H1 (cell line): ENCODE data around the gene MGAT2. TPM values are rescaled to one million over a fixed set of nuclear protein-coding genes. Genes with fewer than 3 reads are reported as not detected.
A peak's percentile ranks its signal among the peaks of the same experiment; 100 is the strongest.

Source experiments
- CTCF ChIA-PET: fragments of 300-600 bp; sonication (Branson Sonifier 250); formaldehyde crosslinking; loops from one replicate; lab custom pipeline; 2021; ENCODE audit not compliant: partially characterized antibody; lab: Charles Lee
- POLR2A ChIA-PET: fragments of 300-600 bp; sonication (Branson Sonifier 250); formaldehyde crosslinking; loops from one replicate; lab custom pipeline; 2021; ENCODE audit warnings: inconsistent platforms; ENCODE audit not compliant: partially characterized antibody; lab: Charles Lee
- DNase-seq, 2 experiments: peaks; one replicate each; pipeline versions ENCODE4 v3.0.0 to v3.0.0-alpha.2; 2010 to 2022; ENCODE audit warnings: low spot score in 2 of 2, low read depth in 1 of 2, mixed read lengths in 1 of 2
- FAIRE-seq: peaks from 2 replicates; lab custom pipeline; 2011; peaks lifted over from hg19 to GRCh38; lab: Jason Lieb, UNC
- H2AFZ ChIP-seq: 2 replicates; pipeline ENCODE4 v1.8.1; 2012; ENCODE audit warnings: low read length, inconsistent platforms
- H2AK5ac ChIP-seq: 2 replicates; pipeline ENCODE4 v1.6.1; 2013; ENCODE audit warnings: low read depth, low read length
- H2BK120ac ChIP-seq: replicated peaks from 2 replicates; pipeline ENCODE3; 2013; ENCODE audit warnings: low read depth, low read length, inconsistent platforms
- H2BK12ac ChIP-seq: 2 replicates; pipeline ENCODE4 v1.6.1; 2013; ENCODE audit warnings: low read depth, low read length
- H2BK15ac ChIP-seq: 2 replicates; pipeline ENCODE4 v1.6.1; 2013; ENCODE audit warnings: low read length
- H2BK20ac ChIP-seq: 2 replicates; pipeline ENCODE4 v1.6.1; 2013; ENCODE audit warnings: low read length
- H2BK5ac ChIP-seq: 2 replicates; pipeline ENCODE4 v1.6.1; 2013; ENCODE audit warnings: low read depth, low read length
- H3K14ac ChIP-seq: 2 replicates; pipeline ENCODE4 v1.6.1; 2013; ENCODE audit warnings: inconsistent platforms; ENCODE audit not compliant: insufficient read length
- H3K18ac ChIP-seq: 2 replicates; pipeline ENCODE4 v1.6.1; 2013; ENCODE audit warnings: low read length; ENCODE audit errors: extremely low read depth
- H3K23ac ChIP-seq: 2 replicates; pipeline ENCODE4 v1.6.1; 2013; ENCODE audit warnings: inconsistent platforms; ENCODE audit not compliant: insufficient read length
- H3K23me2 ChIP-seq: 2 replicates; pipeline ENCODE4 v1.6.1; 2013; ENCODE audit warnings: low read depth, low read length
- H3K27ac ChIP-seq: 2 replicates; pipeline ENCODE4 v1.6.1; 2011; ENCODE audit warnings: low read depth, low read length, inconsistent platforms
- H3K27me3 ChIP-seq, 4 experiments: replicated peaks in 1 of 4; 1 replicate in 1 of 4; 2 replicates in 3 of 4; pipeline versions ENCODE4 v1.6.1 to v1.8.1; 2011 to 2013; ENCODE audit warnings: low read length in 3 of 4, mild to moderate bottlenecking in 3 of 4, inconsistent platforms in 2 of 4, mixed read lengths in 2 of 4, moderate library complexity in 1 of 4; ENCODE audit not compliant: control insufficient read depth in 3 of 4, insufficient read depth in 3 of 4; ENCODE audit errors: extremely low read depth in 1 of 4
- H3K36me3 ChIP-seq, 4 experiments: 2 replicates each; pipeline versions ENCODE4 v1.6.1 to v1.8.1; 2011 to 2013; ENCODE audit warnings: mild to moderate bottlenecking in 4 of 4, low read length in 3 of 4, moderate library complexity in 2 of 4, control low read depth in 1 of 4, inconsistent platforms in 1 of 4; ENCODE audit not compliant: insufficient read depth in 4 of 4, control insufficient read depth in 2 of 4
- H3K4ac ChIP-seq: replicated peaks from 2 replicates; pipeline ENCODE3; 2013; ENCODE audit warnings: low read length, low read depth, mixed read lengths, inconsistent platforms; ENCODE audit not compliant: insufficient read length
- H3K4me1 ChIP-seq, 4 experiments: replicated peaks in 1 of 4; 1 replicate in 1 of 4; 2 replicates in 3 of 4; pipeline versions ENCODE4 v1.6.1 to v1.8.1; 2011 to 2013; ENCODE audit warnings: low read length in 3 of 4, inconsistent platforms in 2 of 4, mixed read lengths in 1 of 4; ENCODE audit not compliant: insufficient read depth in 4 of 4, control insufficient read depth in 3 of 4
- H3K4me2 ChIP-seq, 2 experiments: 2 replicates each; pipeline versions ENCODE4 v1.6.1 to v1.8.1; 2011 to 2013; ENCODE audit warnings: low read depth in 2 of 2, low read length in 2 of 2, control low read depth in 1 of 2, inconsistent platforms in 1 of 2, mild to moderate bottlenecking in 1 of 2; ENCODE audit not compliant: insufficient read depth in 1 of 2
- H3K4me3 ChIP-seq, 4 experiments: fragments of 200-600, 300-600 bp in 1 of 4; sonication (generic), shearing (Covaris generic), sonication (Bioruptor Twin) in 1 of 4; 2 replicates each; pipeline versions ENCODE4 v1.5.1 to v1.8.1; 2011 to 2016; ENCODE audit warnings: low read length in 4 of 4, low read depth in 3 of 4, control low read depth in 2 of 4, inconsistent platforms in 2 of 4, mild to moderate bottlenecking in 2 of 4, mixed read lengths in 1 of 4, moderate library complexity in 1 of 4; ENCODE audit not compliant: insufficient read depth in 2 of 4; ENCODE audit errors: extremely low read depth in 1 of 4
- H3K56ac ChIP-seq: replicated peaks from 2 replicates; pipeline ENCODE3; 2013; ENCODE audit warnings: low read depth, mild to moderate bottlenecking, mixed read lengths, low read length, inconsistent platforms; ENCODE audit not compliant: insufficient read length
- H3K79me1 ChIP-seq: 2 replicates; pipeline ENCODE4 v1.6.1; 2013; ENCODE audit warnings: low read depth, low read length, control low read depth
- H3K79me2 ChIP-seq, 2 experiments: 2 replicates each; pipeline versions ENCODE4 v1.6.1 to v1.8.1; 2012 to 2013; ENCODE audit warnings: low read length in 2 of 2, mild to moderate bottlenecking in 2 of 2, inconsistent platforms in 1 of 2; ENCODE audit not compliant: insufficient read depth in 2 of 2, control insufficient read depth in 1 of 2
- H3K9ac ChIP-seq, 4 experiments: replicated peaks in 1 of 4; 1 replicate in 1 of 4; 2 replicates in 3 of 4; pipeline versions ENCODE4 v1.6.1 to v1.8.1; 2011 to 2013; ENCODE audit warnings: low read depth in 3 of 4, low read length in 3 of 4, control low read depth in 2 of 4, mild to moderate bottlenecking in 2 of 4, moderate library complexity in 2 of 4, inconsistent platforms in 1 of 4; ENCODE audit errors: extremely low read depth in 1 of 4
- H3K9me3 ChIP-seq, 2 experiments: 2 replicates each; pipeline versions ENCODE4 v1.6.1 to v1.8.1; 2012 to 2013; ENCODE audit warnings: mild to moderate bottlenecking in 2 of 2, moderate library complexity in 2 of 2, control low read depth in 1 of 2, inconsistent platforms in 1 of 2, low read depth in 1 of 2, low read length in 1 of 2, mixed read lengths in 1 of 2; ENCODE audit not compliant: insufficient read depth in 2 of 2
- H4K20me1 ChIP-seq, 2 experiments: replicated peaks in 1 of 2; 2 replicates each; pipeline versions ENCODE3 to v1.8.1; 2011 to 2013; ENCODE audit warnings: inconsistent platforms in 2 of 2, low read length in 2 of 2, mild to moderate bottlenecking in 1 of 2; ENCODE audit not compliant: insufficient read depth in 2 of 2, control insufficient read depth in 1 of 2
- H4K5ac ChIP-seq: 2 replicates; pipeline ENCODE4 v1.6.1; 2013; ENCODE audit warnings: low read length, low read depth, mixed read lengths, inconsistent platforms; ENCODE audit not compliant: insufficient read length
- H4K8ac ChIP-seq: 2 replicates; pipeline ENCODE4 v1.8.0; 2013; ENCODE audit warnings: mild to moderate bottlenecking, moderate library complexity, low read length, inconsistent platforms; ENCODE audit not compliant: insufficient read depth; ENCODE audit errors: extremely low read depth
- H4K91ac ChIP-seq: replicated peaks from 2 replicates; pipeline ENCODE3; 2013; ENCODE audit warnings: low read length, mixed read lengths, inconsistent platforms; ENCODE audit not compliant: insufficient read length
- POLR2AphosphoS5 ChIP-seq: IDR thresholded peaks from 2 replicates; pipeline ENCODE4 v1.6.1; 2011; ENCODE audit warnings: low read depth, low read length
- SP1 ChIP-seq: IDR thresholded peaks from 2 replicates; pipeline ENCODE4 v1.6.1; 2011; ENCODE audit warnings: low read depth, low read length
- WGBS, 2 experiments: shearing (Covaris generic) in 1 of 2; methylation state at CpG; one replicate each; pipeline versions ENCODE4 v1.1.6 to v1.1.7; 2013 to 2015; ENCODE audit warnings: low lambda C conversion rate in 2 of 2, mixed read lengths in 2 of 2, inconsistent platforms in 1 of 2, low coverage in 1 of 2, missing lambda C conversion rate in 1 of 2; ENCODE audit not compliant: insufficient replicate concordance in 2 of 2, insufficient coverage in 1 of 2, insufficient read length in 1 of 2; ENCODE audit errors: extremely low coverage in 1 of 2, missing lambda C conversion rate in 1 of 2; 5-methylcytosine and 5-hydroxymethylcytosine counted together
- polyA plus RNA-seq, 7 experiments: library from polyadenylated mRNA; depleted of rRNA in 3 of 7; stranded (reverse) in 5 of 7; unstranded in 2 of 7; fragments of >200 nt in 5 of 7; fragments of 200-250 nt in 2 of 7; gene quantifications; 1 replicate in 5 of 7; 2 replicates in 1 of 7; 4 replicates in 1 of 7; pipeline versions ENCODE4 v1.2.1 to v1.2.3, GENCODE V29; 2011 to 2013; ENCODE audit warnings: missing spikeins in 2 of 7, mixed read lengths in 2 of 7
- total RNA-seq: library from RNA; stranded (reverse); fragmentation: NEBNext Ultra II Directional; extraction: Animal tissue kit (Norgen Biotek cat#: 25700); gene quantifications from 2 replicates; pipeline ENCODE4 v1.2.1, GENCODE V29; 2021

MGAT2 gene
- total and polyA plus RNA-seq, 2 of the 8 experiments (the other 6 are each of a cell fraction or from before 2014, with no cell fraction given): 10.6 to 23.7 TPM

GRCh38 chr14:49584058-49584457 is 36.5 kb upstream of the MGAT2 start:
- H2BK120ac ChIP-seq: no peak overlapping the region
- H2BK5ac ChIP-seq: peak overlapping the region; percentile 40; the same call in 1 of the 2 replicates
- H4K91ac ChIP-seq: no peak overlapping the region
- peaks cover 25 to 66% of the 10 kb centered on the region in 2 experiments for H3K79me2 ChIP-seq
- peak overlapping the region; percentile 71; the same call in 1 of the 2 replicates for H3K27ac ChIP-seq
- POLR2A ChIA-PET: interaction anchor here (1.0 to 11.0 kb wide), 16 partner anchors 10 to 227 kb away, joined by 3 to 169 read pairs (median 4); partner anchors contain the start of genes DNAAF2, KLHDC2, LRR1 and MGAT2
- no peaks in the 10 kb centered on the region for H3K9me3 ChIP-seq
- peaks cover 0 to 37% (median 18%) of the 10 kb centered on the region in 4 experiments; a peak in 6 of 8 replicates for H3K36me3 ChIP-seq
- H3K56ac ChIP-seq: peak overlapping the region; percentile 55
- peak overlapping the region; percentile 56 for H3K18ac ChIP-seq
- DNase-seq: no peak
- TF ChIP-seq SP1: no peak
- peak; percentile 71 for TF ChIP-seq POLR2AphosphoS5
- TF ChIP-seq, all 59 proteins: peak for 1
- H3K27me3 ChIP-seq: no peaks in the 10 kb centered on the region
- H3K79me1 ChIP-seq: no peaks in the 10 kb centered on the region
- H3K23ac ChIP-seq: no peak overlapping the region
- H2AFZ ChIP-seq: no peak overlapping the region
- H3K4me2 ChIP-seq: peak overlapping the region; percentile 68 to 78
- peak overlapping the region in 3 of 4 experiments; percentile 1 to 68 (median 43); a peak in 5 of 7 replicates for H3K9ac ChIP-seq
- no peak overlapping the region for H3K14ac ChIP-seq
- peak overlapping the region; percentile 98 to 100 (median 98); a peak in 7 of 8 replicates for H3K4me3 ChIP-seq
- peaks cover 2% of the 10 kb centered on the region for H3K23me2 ChIP-seq
- no peak overlapping the region for H2BK20ac ChIP-seq
- FAIRE-seq: no peak
- H4K20me1 ChIP-seq: peaks cover 15 to 24% of the 10 kb centered on the region in 2 experiments
- CTCF ChIA-PET: no interaction called here
- no peak overlapping the region for H4K5ac ChIP-seq
- peaks cover 0 to 9% (median 5%) of the 10 kb centered on the region in 4 experiments; a peak in 6 of 7 replicates for H3K4me1 ChIP-seq
- peak overlapping the region; percentile 57; the same call in 1 of the 2 replicates for H4K8ac ChIP-seq
- 88% methylated on average over 11 of the region's 11 CpGs; no CpG with 5 or more reads in 1 of the 2 experiments for WGBS, 2 experiments
- H2BK12ac ChIP-seq: no peak overlapping the region
- H2BK15ac ChIP-seq: no peak overlapping the region
- no peak overlapping the region for H3K4ac ChIP-seq
- no peak overlapping the region for H2AK5ac ChIP-seq
